Heart left ventricle (tissue), 16 donors: Measurements from ENCODE around the gene PCNT. TPM values are rescaled to one million over a fixed set of nuclear protein-coding genes. Genes with fewer than 3 reads are reported as not detected.

Experiments used
- ATAC-seq, 4 donors: fragments of 200-7000 bp; cut with Tn5 transposase; one replicate each; pipeline ENCODE4 v1.9.1; 2020 to 2022; ENCODE audit warnings: moderate library complexity in 4 of 4, mild to moderate bottlenecking in 3 of 4, moderate number of reproducible peaks in 1 of 4
- DNase-seq, 5 donors: peaks; one replicate each; pipeline ENCODE4 v3.0.0-alpha.2; 2020
- H3K27ac ChIP-seq, 12 donors: fragments of 200-600 bp; sonication (generic) in 4 of 12; one replicate each; pipeline versions ENCODE4 v1.5.0 to v1.8.0; 2016 to 2022; ENCODE audit warnings: mild to moderate bottlenecking in 2 of 12
- H3K27me3 ChIP-seq, 9 donors: fragments of 200-600 bp; sonication (generic) in 2 of 9; one replicate each; pipeline versions ENCODE4 v1.5.1 to v1.8.0; 2016 to 2022; ENCODE audit warnings: mild to moderate bottlenecking in 3 of 9
- H3K36me3 ChIP-seq, 9 donors: fragments of 200-600 bp; sonication (generic) in 2 of 9; one replicate each; pipeline versions ENCODE4 v1.5.0 to v1.8.0; 2018 to 2022; ENCODE audit warnings: mild to moderate bottlenecking in 2 of 9
- H3K4me1 ChIP-seq, 12 donors: fragments of 200-600 bp; sonication (generic) in 4 of 12; one replicate each; pipeline versions ENCODE4 v1.5.0 to v1.8.0; 2016 to 2022; ENCODE audit warnings: mild to moderate bottlenecking in 3 of 12
- H3K4me3 ChIP-seq, 12 donors: fragments of 200-600 bp; sonication (generic) in 4 of 12; one replicate each; pipeline versions ENCODE4 v1.5.0 to v1.8.0; 2017 to 2022; ENCODE audit warnings: mild to moderate bottlenecking in 9 of 12, moderate library complexity in 4 of 12
- H3K9me3 ChIP-seq, 12 donors: fragments of 200-600 bp; sonication (generic) in 4 of 12; one replicate each; pipeline versions ENCODE4 v1.5.0 to v1.8.0; 2016 to 2022; ENCODE audit warnings: mild to moderate bottlenecking in 1 of 12
- POLR2A ChIP-seq, 2 donors: fragments of 450-650 bp; IDR thresholded peaks; one replicate each; pipeline ENCODE4 v1.6.1; 2017; ENCODE audit warnings: antibody characterized with exemption in 2 of 2, mild to moderate bottlenecking in 2 of 2, moderate library complexity in 2 of 2
- WGBS, 4 donors: extraction: QIAGEN DNeasy Blood & Tissue Kit in 2 of 4; methylation state at CpG; one replicate each; pipeline versions ENCODE4 v1.1.5 to v1.1.7; 2013 to 2018; 5-methylcytosine and 5-hydroxymethylcytosine counted together
- intact Hi-C, 10 donors: fragments of 100-400 bp; cut with DNase I; formaldehyde crosslinking; loops; one replicate each; pipeline versions ENCODE4 v1.11.1 to v1.14.2; 2022
- polyA plus RNA-seq, 2 donors: library from polyadenylated mRNA; stranded (reverse); fragments of 200-250 nt; gene quantifications; one replicate each; pipeline ENCODE4 v1.2.3, GENCODE V29; 2013
- total RNA-seq, 9 donors: library from RNA; depleted of rRNA in 2 of 9; stranded (reverse); fragments of >200 nt in 2 of 9; fragmentation: NEBNext Ultra II Directional in 3 of 9; extraction: Animal tissue kit (Norgen Biotek cat#: 25700) in 3 of 9; gene quantifications; one replicate each; pipeline versions ENCODE4 v1.1.0 to v1.2.4, GENCODE V29; 2016 to 2023
- TF ChIP-seq, protein P1 (sequence below), 12 donors: fragments of 200-600 bp; sonication (generic) in 4 of 12; IDR thresholded peaks; one replicate each; pipeline versions ENCODE4 v1.5.0 to v1.8.0; 2018 to 2022; ENCODE audit warnings: antibody characterized with exemption in 12 of 12, mild to moderate bottlenecking in 5 of 12
- donor health status: ischemic (EF 13 %, LVEDD 7.1; RV severe dilation, severe dysfunction).
- donor health status: healthy with polysubstance abuse.
- donor health status: DM: no; HTN: yes; CAD: no.
- donor health status: DM: no; HTN: no; CAD: no.
- donor health status: ischemic (EF 25% LVEDD 6.9; RV normal size, moderate dysfunction).
- donor health status: ischemic (EF 25% LVEDD 5.7; RV mildly dilated, moderate dysfunction).
- donor health status: healthy.
- donor health status: DM: yes; HTN: yes; CAD: no.
- donor health status: ischemic (EF 35%, LVEDD 5.7; RV mildly dilated, moderate dysfunction).
- donor health status: nonischemic (EF 11% LVEDD 7.7; RV severe dilation, severe dysfunction).
- donor health status: DM: yes; HTN: yes; CAD: no.
- donor health status: PGD.
- donor health status: ischemic (EF 29% LVEDD 5.4; RV normal size, mild dysfunction).
- donor health status: nonischemic (EF 23%, LVEDD 6.1; RV moderate dilation, normal function).

PCNT gene
- total and polyA plus RNA-seq, 11 donors = 17.0 to 73.0 (median 36.7) TPM

DNA sequence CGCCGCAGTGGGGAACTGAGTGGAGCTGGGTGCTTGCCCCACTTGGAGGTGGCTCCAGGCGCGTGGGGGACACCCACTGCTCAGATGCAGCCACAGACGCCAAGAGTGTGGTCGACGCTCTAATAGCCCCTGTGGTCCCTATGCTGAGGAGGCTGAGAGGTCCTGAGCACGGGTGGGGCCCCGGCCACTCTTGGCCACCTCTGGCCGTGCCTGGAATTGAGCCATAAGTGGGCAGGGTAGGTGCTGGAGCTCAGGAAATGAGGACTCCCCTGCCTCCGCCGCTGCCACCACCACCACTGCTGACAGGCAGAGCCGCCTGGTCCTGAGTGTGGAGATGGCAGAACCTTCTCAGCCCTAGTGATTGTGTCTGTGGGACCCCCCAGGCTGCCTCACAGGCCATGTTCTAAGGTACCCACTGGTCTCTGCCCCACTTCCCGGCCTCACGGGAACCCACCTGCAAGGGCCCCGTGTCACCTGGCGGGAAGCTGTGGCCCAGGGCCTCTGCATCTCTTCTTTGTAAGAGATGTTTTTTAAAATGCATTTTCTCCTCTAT lies 100.2 kb downstream of the PCNT start:
- Histone ChIP-seq H3K4me3 (no peak overlapping the region), H3K27me3 (no peaks in the 10 kb centered on the region), H3K4me1 (no peaks in the 10 kb centered on the region), H3K27ac (peak overlapping the region in 1 of 12 donors; percentile 79), H3K36me3 (peaks cover 4 to 82% (median 64%) of the 10 kb centered on the region in 9 donors), H3K9me3 (no peaks in the 10 kb centered on the region)
- ATAC-seq (peak in 1 of 4 donors; percentile 21), DNase-seq (peak in 2 of 5 donors; percentile 15 to 51)
- intact Hi-C loops = no loop called here
- TF ChIP-seq, protein P1, sequence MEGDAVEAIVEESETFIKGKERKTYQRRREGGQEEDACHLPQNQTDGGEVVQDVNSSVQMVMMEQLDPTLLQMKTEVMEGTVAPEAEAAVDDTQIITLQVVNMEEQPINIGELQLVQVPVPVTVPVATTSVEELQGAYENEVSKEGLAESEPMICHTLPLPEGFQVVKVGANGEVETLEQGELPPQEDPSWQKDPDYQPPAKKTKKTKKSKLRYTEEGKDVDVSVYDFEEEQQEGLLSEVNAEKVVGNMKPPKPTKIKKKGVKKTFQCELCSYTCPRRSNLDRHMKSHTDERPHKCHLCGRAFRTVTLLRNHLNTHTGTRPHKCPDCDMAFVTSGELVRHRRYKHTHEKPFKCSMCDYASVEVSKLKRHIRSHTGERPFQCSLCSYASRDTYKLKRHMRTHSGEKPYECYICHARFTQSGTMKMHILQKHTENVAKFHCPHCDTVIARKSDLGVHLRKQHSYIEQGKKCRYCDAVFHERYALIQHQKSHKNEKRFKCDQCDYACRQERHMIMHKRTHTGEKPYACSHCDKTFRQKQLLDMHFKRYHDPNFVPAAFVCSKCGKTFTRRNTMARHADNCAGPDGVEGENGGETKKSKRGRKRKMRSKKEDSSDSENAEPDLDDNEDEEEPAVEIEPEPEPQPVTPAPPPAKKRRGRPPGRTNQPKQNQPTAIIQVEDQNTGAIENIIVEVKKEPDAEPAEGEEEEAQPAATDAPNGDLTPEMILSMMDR (IDR thresholded peaks at IDR 0.05) = no peak
- TF ChIP-seq POLR2A (IDR thresholded peaks at IDR 0.05) = no peak
- 78 to 85% (median 80%) methylated on average over 16 to 17 of the region's 17 CpGs for WGBS, 4 donors

DNA sequence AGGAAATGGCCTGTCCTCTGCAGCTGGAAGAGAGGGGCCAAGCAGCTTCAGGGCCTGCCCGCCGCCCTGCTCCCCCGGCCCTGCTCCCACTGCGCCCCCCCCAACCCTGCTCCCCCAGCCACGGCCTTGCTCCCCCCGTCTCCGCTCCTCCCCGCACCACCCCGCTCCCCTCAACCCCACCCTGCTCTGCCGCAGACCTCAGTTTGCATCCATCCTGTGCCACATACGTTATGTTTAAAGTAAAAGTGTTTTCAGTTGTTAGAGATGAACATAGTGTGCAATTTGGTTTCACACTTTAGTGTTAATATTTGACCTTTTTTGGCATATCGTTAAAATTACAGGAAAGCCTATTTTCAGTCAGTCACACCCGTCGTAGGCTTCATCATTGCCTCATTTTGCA lies 100.7 kb downstream of the PCNT start:
- Histone ChIP-seq H3K36me3 (peaks cover 4 to 82% (median 59%) of the 10 kb centered on the region in 9 donors), H3K4me1 (no peaks in the 10 kb centered on the region), H3K9me3 (no peaks in the 10 kb centered on the region), H3K4me3 (no peak overlapping the region), H3K27ac (peak overlapping the region in 1 of 12 donors; percentile 83), H3K27me3 (no peaks in the 10 kb centered on the region)
- 92 to 96% (median 93%) methylated on average over 13 to 14 of the region's 14 CpGs for WGBS, 4 donors
- intact Hi-C loops = loop anchor here in 1 of 10 donors (5.0 kb wide), 1 partner anchor 47 kb away; no protein-coding TSS in a partner anchor
- ATAC-seq (no peak), DNase-seq (peak in 1 of 5 donors; percentile 31)
- no peak for TF ChIP-seq POLR2A (IDR thresholded peaks at IDR 0.05)
- TF ChIP-seq, protein P1 (IDR thresholded peaks at IDR 0.05) = no peak

DNA sequence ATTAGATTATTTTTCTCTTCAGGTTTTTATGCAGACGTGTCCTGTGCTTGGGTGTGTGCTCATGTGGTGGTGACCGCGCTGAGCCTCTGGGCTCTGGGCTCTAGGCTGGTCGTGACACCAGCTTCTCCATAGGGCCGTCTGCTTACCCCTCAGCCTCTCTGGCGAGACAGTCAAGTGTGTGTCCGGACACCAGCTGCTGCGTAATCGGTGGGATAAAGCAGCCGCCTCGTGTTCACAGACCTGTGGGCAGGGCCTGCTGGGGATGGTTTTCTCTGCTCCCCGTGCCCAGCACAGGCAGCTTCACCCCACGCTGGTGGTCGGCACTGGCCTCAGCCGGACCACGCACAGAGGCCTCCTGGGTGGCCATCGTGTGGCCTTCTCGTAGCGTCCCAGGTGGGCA lies 101.1 kb downstream of the PCNT start:
- no peak for TF ChIP-seq POLR2A (IDR thresholded peaks at IDR 0.05)
- TF ChIP-seq, protein P1 (IDR thresholded peaks at IDR 0.05) = no peak
- no peaks in the 10 kb centered on the region for H3K4me1 ChIP-seq
- ATAC-seq = no peak
- intact Hi-C loops = loop anchor here in 1 of 10 donors (5.0 kb wide), 1 partner anchor 48 kb away; no protein-coding TSS in a partner anchor
- no peaks in the 10 kb centered on the region for H3K27me3 ChIP-seq
- peak overlapping the region in 1 of 12 donors; percentile 83 for H3K27ac ChIP-seq
- H3K4me3 ChIP-seq = peak overlapping the region in 1 of 12 donors; percentile 10
- H3K9me3 ChIP-seq = no peaks in the 10 kb centered on the region
- WGBS, 4 donors = 93 to 95% (median 95%) methylated on average over 18 to 19 of the region's 19 CpGs
- H3K36me3 ChIP-seq = peaks cover 4 to 82% (median 58%) of the 10 kb centered on the region in 9 donors
- DNase-seq = peak in 1 of 5 donors; percentile 43

DNA sequence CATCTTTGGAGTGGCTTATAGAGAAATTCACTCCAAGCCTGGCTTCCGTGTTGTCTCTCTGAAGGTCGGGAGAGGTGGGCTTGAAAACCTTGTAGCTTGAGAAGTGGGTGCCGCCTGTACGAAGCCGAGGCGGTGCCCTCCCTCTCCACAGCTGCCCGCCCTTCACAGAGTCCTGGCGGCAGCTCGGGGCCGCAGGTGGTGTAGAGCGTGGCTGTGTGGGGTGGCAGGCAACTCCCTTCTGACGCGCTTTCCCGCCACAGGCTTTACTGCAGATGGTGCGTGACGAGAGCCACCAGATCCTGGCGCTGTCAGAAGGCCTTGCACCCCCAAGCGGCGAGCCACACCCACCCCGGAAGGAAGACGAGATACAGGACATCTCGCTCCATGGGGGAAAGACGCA lies 101.6 kb downstream of the PCNT start:
- DNase-seq (peak in 1 of 5 donors; percentile 64), ATAC-seq (no peak)
- intact Hi-C loops = loop anchor here in 1 of 10 donors (5.0 kb wide), 1 partner anchor 48 kb away; no protein-coding TSS in a partner anchor
- no peak for TF ChIP-seq POLR2A (IDR thresholded peaks at IDR 0.05)
- TF ChIP-seq, protein P1 (IDR thresholded peaks at IDR 0.05) = no peak
- Histone ChIP-seq H3K9me3 (no peaks in the 10 kb centered on the region), H3K4me1 (no peaks in the 10 kb centered on the region), H3K27ac (peak overlapping the region in 1 of 12 donors; percentile 83), H3K27me3 (no peaks in the 10 kb centered on the region), H3K4me3 (peak overlapping the region in 1 of 12 donors; percentile 10), H3K36me3 (peaks cover 4 to 84% (median 61%) of the 10 kb centered on the region in 9 donors)
- 91 to 94% (median 93%) methylated on average over 22 to 23 of the region's 23 CpGs for WGBS, 4 donors
